ENCODE data around the gene AHCTF1.
A peak's percentile ranks its signal among the peaks of the same experiment; 100 is the strongest.

Gene AHCTF1

DNA sequence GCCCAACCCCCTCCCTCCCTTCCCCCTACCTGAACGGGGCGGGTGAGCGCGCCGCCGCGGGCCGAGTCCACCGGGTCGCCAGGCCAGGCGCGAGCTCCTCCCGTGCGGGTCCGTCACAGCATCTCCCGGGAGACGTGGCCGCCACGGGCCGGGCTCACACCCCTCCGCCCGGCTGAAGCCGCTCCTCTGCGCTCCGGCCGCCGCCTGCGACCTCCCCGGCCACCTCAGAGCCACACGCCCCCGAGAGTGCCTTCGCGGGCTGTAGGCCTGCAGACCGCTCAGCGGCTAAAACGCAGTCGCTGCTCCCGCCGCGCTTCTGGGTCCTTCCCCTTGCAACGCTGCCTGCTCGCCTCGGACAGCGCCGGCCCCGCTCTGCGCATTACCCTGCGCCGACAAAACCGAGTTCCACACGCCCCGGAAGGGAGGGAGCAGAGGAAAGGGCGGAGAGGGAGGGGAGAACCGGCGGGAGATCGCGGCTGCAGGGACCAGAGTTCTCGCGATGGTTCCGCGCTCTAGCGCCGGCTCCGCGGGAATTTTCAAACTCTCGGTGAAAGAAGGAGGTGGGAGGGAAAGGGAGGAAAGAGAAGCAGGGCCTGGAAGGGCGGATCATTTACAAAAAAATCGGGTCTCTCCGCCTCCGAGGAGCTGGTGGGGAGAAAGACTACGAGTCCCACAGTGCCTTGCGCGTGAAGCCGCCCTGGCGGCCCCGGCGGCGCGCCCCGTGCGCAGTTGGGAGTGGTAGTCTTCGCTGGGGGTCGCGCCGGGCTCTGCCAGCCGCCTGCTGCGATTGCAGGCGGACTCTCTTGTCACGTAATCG is at the start of gene AHCTF1:
TSS of gene AHCTF1 (minus strand) at position 400 of the 817 bp plus-strand sequence. CDS start 13,578 bp downstream, outside the sequence.
- DNase-seq: peak; percentile 99

DNA sequence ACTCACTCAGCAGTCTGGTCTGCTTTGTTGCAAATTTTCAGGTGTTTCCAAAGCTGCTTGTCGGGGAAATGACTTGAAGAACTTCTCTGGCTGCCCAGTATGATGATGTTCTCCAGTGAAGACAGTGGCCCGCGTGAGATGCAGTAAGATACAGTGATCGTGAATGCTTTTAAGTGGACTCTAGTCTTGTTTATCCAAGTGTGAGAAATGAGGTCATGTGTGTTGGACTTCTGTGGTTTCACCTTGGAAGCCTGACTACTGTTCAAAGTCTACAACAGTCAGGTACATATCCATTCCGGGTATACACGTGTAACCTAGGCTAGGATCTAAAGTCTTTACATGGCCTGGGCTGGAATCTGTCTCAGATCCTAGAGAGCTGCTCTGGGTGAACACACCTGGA is 47.0 kb upstream of the AHCTF1 start:
- no peak for DNase-seq

DNA sequence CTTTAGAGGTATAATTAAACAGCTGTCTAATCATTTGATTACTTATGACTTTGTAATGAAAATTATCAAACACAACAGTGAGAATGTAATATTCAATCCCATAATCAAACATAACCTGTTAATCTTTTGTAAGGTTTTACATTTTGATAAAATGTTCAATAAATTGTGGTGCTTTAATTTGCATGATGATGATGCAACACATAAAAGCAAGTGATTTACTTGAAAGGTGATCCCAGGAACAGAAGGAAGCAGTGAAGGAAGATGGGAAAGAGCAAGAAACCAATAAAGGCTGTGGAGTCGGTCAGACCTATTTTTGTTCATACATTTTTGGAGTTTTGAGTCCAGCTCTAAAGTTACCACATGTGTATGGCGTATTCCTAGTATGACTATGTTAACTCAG is 46.5 kb upstream of the AHCTF1 start:
- DNase-seq: no peak

- DNase-seq: no peak
Observed at GRCh38 chr1:246971969-246972368, 40.2 kb upstream of the AHCTF1 start.

DNA sequence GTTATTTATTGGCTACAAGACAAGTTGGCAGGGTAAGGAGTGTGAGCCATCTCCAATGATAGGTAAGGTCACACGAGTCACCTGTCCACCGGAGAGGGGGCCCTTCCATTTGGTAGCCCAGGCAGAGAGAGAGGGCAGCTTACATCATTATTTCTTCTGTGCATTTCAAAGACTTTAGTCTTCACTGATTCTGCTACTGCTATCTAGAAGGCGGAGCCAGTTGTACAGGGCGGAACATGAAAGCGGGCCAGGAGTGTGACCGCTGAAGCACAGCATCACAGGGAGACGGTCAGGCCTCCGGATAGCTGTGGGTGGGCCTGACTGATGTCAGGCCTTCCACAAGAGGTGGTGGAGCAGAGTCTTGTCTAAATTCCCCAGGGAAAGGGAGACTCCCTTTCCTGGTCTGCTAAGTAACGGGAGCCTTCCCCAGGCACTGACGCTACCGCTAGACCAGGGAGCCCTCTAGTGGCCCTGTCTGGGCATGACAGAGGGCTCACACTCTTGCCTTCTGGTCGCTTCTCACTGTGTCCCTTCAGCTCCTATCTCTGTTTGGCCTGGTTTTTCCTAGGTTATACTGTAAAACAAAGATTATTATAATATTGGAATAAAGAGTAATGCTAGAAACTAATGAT is 39.5 kb upstream of the AHCTF1 start:
- DNase-seq: peak; percentile 40 to 67 (median 63)

GRCh38 chr1:246969621-246970020 is 37.9 kb upstream of the AHCTF1 start:
- no peak for DNase-seq

GRCh38 chr1:246966502-246966901 is 34.8 kb upstream of the AHCTF1 start:
- no peak for DNase-seq

DNA sequence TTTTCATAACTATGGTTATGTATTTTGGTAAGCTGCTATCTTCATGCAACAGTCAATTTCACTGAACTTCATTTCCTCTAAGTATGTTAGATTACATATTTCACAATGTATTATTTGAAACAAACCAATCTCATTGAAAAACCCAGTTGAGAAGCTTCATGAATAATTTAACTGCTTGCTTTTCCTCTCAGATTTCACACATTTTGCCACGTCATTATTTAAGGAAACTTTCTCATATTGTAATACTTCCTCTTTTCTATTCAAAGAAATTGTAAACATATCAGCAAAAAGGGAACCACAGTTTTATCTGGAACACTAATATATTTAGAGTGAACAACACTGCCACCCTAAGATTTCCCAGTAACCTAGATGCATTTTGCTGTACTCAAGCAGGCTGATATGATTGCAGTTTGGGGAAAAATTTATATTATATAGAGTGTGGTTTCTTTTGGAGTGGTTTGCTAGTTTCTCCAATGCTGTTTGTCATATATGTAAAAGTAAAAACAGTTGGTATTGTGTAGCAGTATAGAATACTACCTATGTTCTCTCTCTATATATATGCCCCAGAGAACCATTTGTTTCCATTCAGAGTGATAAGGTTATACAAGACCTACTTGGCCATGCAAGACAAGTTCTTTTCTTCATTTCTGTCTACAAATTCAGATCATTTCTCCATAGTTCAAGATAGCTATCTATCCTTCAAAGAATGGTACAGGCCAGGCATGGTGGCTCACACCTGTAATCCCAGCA is 28.4 kb upstream of the AHCTF1 start:
- peak; percentile 65 to 97 (median 95) for DNase-seq

- no peak for DNase-seq
Observed at GRCh38 chr1:246954126-246954525, 22.4 kb upstream of the AHCTF1 start.

- no peak for DNase-seq
Observed at GRCh38 chr1:246951413-246951812, 19.7 kb upstream of the AHCTF1 start.

GRCh38 chr1:246949956-246950355 is 18.2 kb upstream of the AHCTF1 start:
- DNase-seq: no peak

DNA sequence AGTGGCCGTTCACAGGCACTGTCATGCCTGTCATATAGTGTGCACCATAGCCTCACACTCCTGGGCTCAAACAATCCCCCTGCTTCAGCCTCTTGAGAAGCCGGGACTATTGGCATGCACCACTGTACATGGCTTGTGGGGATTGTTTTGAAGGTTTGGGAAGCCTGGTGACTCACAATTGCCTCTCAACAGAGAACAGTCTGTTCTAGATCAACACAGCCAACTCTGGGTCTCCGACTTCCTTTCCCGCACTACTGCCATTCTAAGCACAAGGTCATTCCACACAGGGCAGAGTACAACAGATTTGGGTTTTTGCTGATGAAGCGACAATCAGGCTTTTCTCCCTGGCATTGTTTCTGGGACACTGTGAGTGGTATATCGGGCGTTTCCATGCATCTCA is 15.5 kb upstream of the AHCTF1 start:
- no peak for DNase-seq

DNA sequence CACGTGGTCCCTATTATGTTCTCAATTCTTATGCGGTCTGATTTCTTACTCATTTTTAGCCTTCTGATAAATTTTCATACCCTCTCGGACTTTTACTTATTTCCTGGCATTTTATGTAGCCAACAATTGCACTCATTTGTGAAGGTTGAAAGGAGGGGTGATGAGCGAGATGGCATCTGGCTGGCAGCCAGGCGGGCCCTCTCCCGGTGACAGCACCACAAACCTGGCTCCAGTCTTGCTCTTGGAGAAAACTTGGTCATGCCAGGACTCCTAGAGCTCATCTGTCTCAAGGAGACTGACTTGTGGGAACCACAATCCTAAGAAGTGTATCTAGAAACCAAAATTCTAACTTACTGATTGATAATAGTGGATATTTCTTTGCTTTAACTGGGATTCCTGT is 14.6 kb upstream of the AHCTF1 start:
- no peak for DNase-seq

DNA sequence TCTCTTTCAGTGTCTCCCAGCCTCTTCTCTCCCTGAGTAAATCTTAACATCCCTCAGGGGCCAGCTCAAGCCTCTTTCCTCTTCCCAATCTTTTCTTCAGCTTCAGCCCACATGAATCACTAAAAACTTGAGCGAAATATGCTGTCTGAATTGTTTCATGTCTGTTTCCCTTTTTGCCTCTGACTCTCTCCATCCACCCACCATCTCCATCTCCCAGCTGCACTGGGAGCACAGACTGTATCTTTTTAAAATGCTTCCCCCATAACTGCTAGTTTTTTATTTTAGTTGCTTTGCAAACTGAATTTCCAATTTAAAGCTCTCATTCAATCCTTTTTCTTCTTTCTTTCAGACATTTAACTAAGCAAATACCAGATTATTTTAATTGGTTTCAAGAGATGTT is 3.0 kb upstream of the AHCTF1 start:
- peak; percentile 19 to 51 (median 42) for DNase-seq

DNA sequence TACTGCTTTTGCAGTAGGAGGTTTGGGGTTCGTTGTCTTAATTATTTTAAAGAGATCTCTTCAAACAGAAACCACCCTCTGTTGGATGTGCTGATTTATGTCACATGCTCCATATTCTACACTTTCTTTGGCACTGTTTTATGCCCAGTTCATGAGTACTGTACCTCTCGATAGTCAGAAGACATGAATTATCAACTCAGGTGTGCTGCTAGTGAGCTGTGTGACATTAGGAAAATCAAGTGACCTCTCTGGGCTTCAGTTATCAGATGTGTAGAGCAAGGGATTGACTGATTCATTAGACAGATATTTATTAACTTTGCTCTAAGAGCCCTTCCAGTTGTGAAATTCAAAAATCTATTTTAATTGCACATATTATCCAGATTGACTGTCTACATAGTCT is 2.1 kb upstream of the AHCTF1 start:
- DNase-seq: no peak

DNA sequence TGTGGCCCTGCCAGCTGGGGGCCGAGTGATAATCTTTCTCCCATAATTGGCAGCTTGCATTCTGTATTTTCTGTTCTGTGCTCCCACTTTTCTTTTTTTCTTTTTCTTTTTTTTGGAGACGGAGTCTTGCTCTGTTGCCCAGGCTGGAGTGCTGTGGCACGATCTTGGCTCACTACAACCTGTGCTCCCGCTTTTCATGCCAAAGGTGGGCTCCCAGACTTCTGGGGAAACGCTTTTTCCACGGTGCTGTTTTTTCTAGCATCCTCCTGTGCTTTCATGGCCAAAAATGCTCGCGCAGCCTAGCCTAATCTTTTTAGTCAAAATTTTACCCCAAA is 585 bp upstream of the AHCTF1 start:
- DNase-seq: no peak

- DNase-seq: peak; percentile 72 to 82 (median 79)
Observed at GRCh38 chr1:246930830-246931548, 759 bp downstream of the AHCTF1 start.

- DNase-seq: no peak
Observed at GRCh38 chr1:246925997-246926626, 5.6 kb downstream of the AHCTF1 start.

DNA sequence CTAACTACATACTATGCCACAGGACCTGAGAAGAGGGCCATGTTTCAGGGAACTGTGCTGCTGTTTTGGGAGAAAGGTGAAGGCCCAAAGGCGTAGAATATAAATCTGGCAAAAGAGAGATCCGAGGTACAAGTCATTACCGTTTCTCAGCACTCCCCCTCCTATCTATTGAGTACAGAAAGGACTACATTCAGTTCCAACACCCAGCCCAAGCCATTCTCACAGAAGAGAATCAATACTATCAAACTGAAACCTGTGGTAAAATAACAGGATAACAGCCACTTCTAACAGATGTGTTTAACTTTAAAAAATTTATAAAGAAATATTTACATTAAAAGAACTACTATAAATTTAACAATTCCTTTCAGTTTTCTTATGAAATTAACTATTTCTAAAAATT is 7.8 kb downstream of the AHCTF1 start:
- no peak for DNase-seq

DNA sequence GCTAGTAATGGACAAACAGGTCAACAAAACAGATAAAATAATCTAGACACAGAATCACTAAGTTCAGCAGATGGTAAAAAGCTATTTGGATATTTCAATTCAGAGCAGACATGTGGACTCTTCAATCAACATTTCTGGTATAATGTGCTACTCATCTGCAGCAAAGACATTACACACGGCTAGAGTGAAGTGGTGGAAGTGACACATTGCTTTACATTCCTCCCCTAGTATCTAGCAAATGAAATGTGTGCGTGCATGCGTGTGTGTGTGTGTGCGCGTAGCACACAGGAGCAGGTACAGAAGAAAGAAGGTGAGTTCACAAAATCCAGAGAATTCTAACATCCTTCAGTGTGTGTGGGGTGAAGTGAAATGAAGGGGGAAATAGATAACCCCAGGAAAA is 8.3 kb downstream of the AHCTF1 start:
- DNase-seq: peak in 1 of 3 donors; percentile 4

- DNase-seq: peak in 1 of 3 donors; percentile 18
Observed at GRCh38 chr1:246921481-246921880, 10.3 kb downstream of the AHCTF1 start.

- DNase-seq: peak; percentile 13 to 25 (median 21)
Observed at GRCh38 chr1:246919902-246920301, 11.8 kb downstream of the AHCTF1 start.

All from suppressor macrophage treated with lipopolysaccharide for 1 hour (primary cell).